NB4 (cell line): Measurements from ENCODE around the gene TNKS2.

Experiments
- CTCF ChIP-seq: IDR thresholded peaks from one replicate; pipeline ENCODE4 v1.5.1; 2012; ENCODE audit warnings: low read depth, low read length
- MAX ChIP-seq: IDR thresholded peaks from 2 replicates; pipeline ENCODE4 v1.6.1; 2011; ENCODE audit warnings: low read depth, low read length

GRCh38 chr10:91788527-91788926, 9.7 kb upstream of the TNKS2 start:
- TF ChIP-seq MAX (no peak), CTCF (no peak)
